Transverse colon (tissue), 4 donors: ENCODE data around the gene SEC62. TPM values are rescaled to one million over a fixed set of nuclear protein-coding genes. Genes with fewer than 3 reads are reported as not detected.

Source experiments
- DNase-seq: peaks from one replicate; pipeline ENCODE4 v3.0.0-alpha.2; 2019
- H3K27ac ChIP-seq, 4 donors: fragments of 200-600 bp; sonication (generic); 2 replicates each; pipeline ENCODE4 v1.5.1; 2016 to 2018; ENCODE audit warnings: inconsistent platforms in 4 of 4
- H3K27me3 ChIP-seq: fragments of 200-600 bp; sonication (generic); 2 replicates; pipeline ENCODE4 v1.5.1; 2017; ENCODE audit warnings: inconsistent platforms
- H3K36me3 ChIP-seq, 4 donors: fragments of 200-600 bp; sonication (generic); 2 replicates each; pipeline ENCODE4 v1.5.1; 2017 to 2019; ENCODE audit warnings: inconsistent platforms in 4 of 4
- H3K4me1 ChIP-seq, 4 donors: fragments of 200-600 bp; sonication (generic); 2 replicates each; pipeline ENCODE4 v1.5.1; 2017 to 2020; ENCODE audit warnings: inconsistent platforms in 4 of 4
- H3K4me3 ChIP-seq, 4 donors: fragments of 200-600 bp; sonication (generic); 1 replicate in 1 of 4; 2 replicates in 3 of 4; pipeline versions ENCODE4 v1.5.1 to v1.6.1; 2017 to 2019; ENCODE audit warnings: inconsistent platforms in 4 of 4
- H3K9me3 ChIP-seq, 2 donors: fragments of 200-600 bp; sonication (generic); 2 replicates each; pipeline ENCODE4 v1.5.1; 2017 to 2019; ENCODE audit warnings: inconsistent platforms in 2 of 2
- EP300 ChIP-seq: sonication (generic); formaldehyde crosslinking; IDR thresholded peaks from one replicate; pipeline ENCODE4 v1.6.1; 2017; ENCODE audit warnings: antibody characterized with exemption, low read depth
- POLR2A ChIP-seq: fragments of 450-650 bp; IDR thresholded peaks from one replicate; pipeline ENCODE4 v1.6.1; 2016; ENCODE audit warnings: antibody characterized with exemption, mild to moderate bottlenecking, moderate library complexity
- POLR2AphosphoS5 ChIP-seq, 3 donors: sonication (generic); formaldehyde crosslinking; IDR thresholded peaks; one replicate each; pipeline ENCODE4 v1.6.1; 2016; ENCODE audit warnings: antibody characterized with exemption in 3 of 3
- WGBS, 2 donors: methylation state at CpG; one replicate each; pipeline ENCODE4 v1.1.5; 2018; ENCODE audit warnings: low coverage in 1 of 2; 5-methylcytosine and 5-hydroxymethylcytosine counted together
- in situ Hi-C, 4 donors: fragments of 200-750 bp; cut with MboI; loops; one replicate each; pipeline versions ENCODE4 v1.15.0 to v1.15.1; 2017; ENCODE audit warnings: low sequenced_read_pairs in 3 of 4, low pct_ligation_motif_present in 1 of 4, low pct_unique_long_range_greater_than_20kb in 1 of 4
- intact Hi-C: fragments of 100-400 bp; cut with DNase I; formaldehyde crosslinking; loops from one replicate; pipeline ENCODE4 v1.15.1; 2023; ENCODE audit warnings: low total_unique reads
- total RNA-seq, 4 donors: library from RNA; depleted of rRNA; stranded (reverse); fragments of >200 nt; gene quantifications; one replicate each; pipeline ENCODE4 v1.1.0, GENCODE V29; 2016
- TF ChIP-seq, protein P1 (sequence below), 5 experiments: fragments of 200-600 bp in 3 of 5; fragments of 450-650 bp in 2 of 5; sonication (generic) in 3 of 5; IDR thresholded peaks; 1 replicate in 2 of 5; 2 replicates in 3 of 5; pipeline ENCODE4 v1.5.1; 2016 to 2017; ENCODE audit warnings: antibody characterized with exemption in 5 of 5, inconsistent platforms in 3 of 5, mild to moderate bottlenecking in 2 of 5, moderate library complexity in 1 of 5

Gene SEC62
- total RNA-seq, 4 donors from 2014 or later, result 18.7 to 48.7 (median 30.0) TPM

DNA sequence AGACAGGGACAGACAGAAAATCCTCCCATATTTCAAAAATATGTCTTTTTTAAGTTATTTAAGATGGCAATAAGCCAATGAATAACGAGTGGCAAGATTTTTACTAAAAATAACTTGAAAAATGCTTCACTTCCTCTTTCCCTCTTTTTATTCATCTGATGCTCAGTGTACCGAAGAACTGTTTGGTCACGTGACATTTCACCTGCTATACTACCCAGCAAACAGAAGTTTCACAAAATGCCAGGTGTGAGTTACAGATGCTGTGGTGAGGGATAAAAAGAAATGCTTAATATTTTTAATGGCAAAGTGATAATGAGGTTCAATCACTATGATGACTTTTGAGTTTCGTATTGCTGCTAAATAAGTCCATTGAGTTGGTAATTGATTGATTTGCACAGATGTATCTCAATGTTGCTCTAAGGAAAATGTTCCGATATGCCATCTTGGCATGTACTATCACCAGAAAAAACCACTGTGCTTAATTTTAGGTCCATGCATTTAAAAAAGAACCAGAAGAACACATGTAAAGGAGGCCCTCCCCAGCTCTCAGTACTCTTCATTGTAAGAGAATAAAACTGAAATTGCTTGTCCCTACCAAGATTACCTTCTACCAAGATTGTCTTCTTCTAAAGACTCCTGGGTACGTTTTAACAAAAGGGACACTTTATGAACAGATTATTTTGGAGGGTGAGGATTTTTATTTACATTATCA is 26.0 kb upstream of the SEC62 start:
- in situ Hi-C loops (no loop called here), intact Hi-C loops (no loop called here)
- Histone ChIP-seq H3K27ac (peak overlapping the region in 1 of 4 donors; percentile 32), H3K4me1 (no peaks in the 10 kb centered on the region), H3K27me3 (no peaks in the 10 kb centered on the region), H3K9me3 (no peaks in the 10 kb centered on the region), H3K4me3 (no peak overlapping the region), H3K36me3 (no peaks in the 10 kb centered on the region)
- no peak for DNase-seq
- WGBS, 2 donors, result 31 to 50% methylated on average over 4 to 6 of the region's 6 CpGs
- TF ChIP-seq, protein P1, sequence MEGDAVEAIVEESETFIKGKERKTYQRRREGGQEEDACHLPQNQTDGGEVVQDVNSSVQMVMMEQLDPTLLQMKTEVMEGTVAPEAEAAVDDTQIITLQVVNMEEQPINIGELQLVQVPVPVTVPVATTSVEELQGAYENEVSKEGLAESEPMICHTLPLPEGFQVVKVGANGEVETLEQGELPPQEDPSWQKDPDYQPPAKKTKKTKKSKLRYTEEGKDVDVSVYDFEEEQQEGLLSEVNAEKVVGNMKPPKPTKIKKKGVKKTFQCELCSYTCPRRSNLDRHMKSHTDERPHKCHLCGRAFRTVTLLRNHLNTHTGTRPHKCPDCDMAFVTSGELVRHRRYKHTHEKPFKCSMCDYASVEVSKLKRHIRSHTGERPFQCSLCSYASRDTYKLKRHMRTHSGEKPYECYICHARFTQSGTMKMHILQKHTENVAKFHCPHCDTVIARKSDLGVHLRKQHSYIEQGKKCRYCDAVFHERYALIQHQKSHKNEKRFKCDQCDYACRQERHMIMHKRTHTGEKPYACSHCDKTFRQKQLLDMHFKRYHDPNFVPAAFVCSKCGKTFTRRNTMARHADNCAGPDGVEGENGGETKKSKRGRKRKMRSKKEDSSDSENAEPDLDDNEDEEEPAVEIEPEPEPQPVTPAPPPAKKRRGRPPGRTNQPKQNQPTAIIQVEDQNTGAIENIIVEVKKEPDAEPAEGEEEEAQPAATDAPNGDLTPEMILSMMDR (IDR thresholded peaks at IDR 0.05), result no peak
- TF ChIP-seq EP300, result no peak
- TF ChIP-seq POLR2AphosphoS5 (IDR thresholded peaks at IDR 0.05), result no peak
- no peak for TF ChIP-seq POLR2A

- Histone ChIP-seq H3K27ac (peak overlapping the region in 2 of 4 donors; percentile 4 to 9), H3K27me3 (no peaks in the 10 kb centered on the region), H3K4me3 (no peak overlapping the region), H3K36me3 (no peaks in the 10 kb centered on the region), H3K9me3 (no peaks in the 10 kb centered on the region), H3K4me1 (peaks cover 0 to 11% (median 5%) of the 10 kb centered on the region in 4 donors)
- intact Hi-C loops, result no loop called here
- peak; percentile 44 for DNase-seq
- in situ Hi-C loops, result no loop called here
- 59 to 61% methylated on average over 6 to 7 of the region's 7 CpGs for WGBS, 2 donors
- no peak for TF ChIP-seq POLR2A
- TF ChIP-seq, protein P1 (IDR thresholded peaks at IDR 0.05), result no peak
- TF ChIP-seq EP300, result no peak
- TF ChIP-seq POLR2AphosphoS5 (IDR thresholded peaks at IDR 0.05), result no peak
These were observed 21.3 kb upstream of the SEC62 start for GRCh38 chr3:169945313-169945712.

DNA sequence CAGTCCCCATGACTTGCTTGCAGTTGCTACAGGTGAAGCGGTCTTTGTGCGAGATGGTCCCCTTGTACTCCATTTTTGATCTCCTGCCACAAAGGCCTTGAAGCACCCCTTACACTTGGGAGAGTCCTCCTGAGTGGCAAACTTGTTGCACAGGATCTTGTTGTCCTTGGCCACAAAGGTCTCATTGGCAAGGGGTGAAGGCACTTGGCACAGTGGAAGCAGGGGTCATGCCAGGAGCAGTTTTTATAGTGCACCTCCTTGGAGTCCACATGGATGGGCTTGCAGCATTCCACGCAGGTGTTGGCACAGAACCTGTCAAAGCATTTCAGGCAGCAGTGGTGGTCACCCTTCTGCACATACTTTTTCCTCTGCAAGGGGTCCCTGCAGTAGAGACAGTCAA is 20.3 kb upstream of the SEC62 start:
- TF ChIP-seq, protein P1 (IDR thresholded peaks at IDR 0.05), result no peak
- no peak for TF ChIP-seq POLR2A
- TF ChIP-seq POLR2AphosphoS5 (IDR thresholded peaks at IDR 0.05), result no peak
- TF ChIP-seq EP300, result no peak
- DNase-seq, result no peak
- Histone ChIP-seq H3K36me3 (no peaks in the 10 kb centered on the region), H3K9me3 (no peaks in the 10 kb centered on the region), H3K4me1 (peaks cover 0 to 11% (median 5%) of the 10 kb centered on the region in 4 donors), H3K27me3 (no peaks in the 10 kb centered on the region), H3K27ac (no peak overlapping the region), H3K4me3 (no peak overlapping the region)
- in situ Hi-C loops, result no loop called here
- intact Hi-C loops, result no loop called here
- WGBS, 2 donors, result 100% methylated on average over 3 of the region's 3 CpGs; no CpG with 5 or more reads in 1 of the 2 donors

DNA sequence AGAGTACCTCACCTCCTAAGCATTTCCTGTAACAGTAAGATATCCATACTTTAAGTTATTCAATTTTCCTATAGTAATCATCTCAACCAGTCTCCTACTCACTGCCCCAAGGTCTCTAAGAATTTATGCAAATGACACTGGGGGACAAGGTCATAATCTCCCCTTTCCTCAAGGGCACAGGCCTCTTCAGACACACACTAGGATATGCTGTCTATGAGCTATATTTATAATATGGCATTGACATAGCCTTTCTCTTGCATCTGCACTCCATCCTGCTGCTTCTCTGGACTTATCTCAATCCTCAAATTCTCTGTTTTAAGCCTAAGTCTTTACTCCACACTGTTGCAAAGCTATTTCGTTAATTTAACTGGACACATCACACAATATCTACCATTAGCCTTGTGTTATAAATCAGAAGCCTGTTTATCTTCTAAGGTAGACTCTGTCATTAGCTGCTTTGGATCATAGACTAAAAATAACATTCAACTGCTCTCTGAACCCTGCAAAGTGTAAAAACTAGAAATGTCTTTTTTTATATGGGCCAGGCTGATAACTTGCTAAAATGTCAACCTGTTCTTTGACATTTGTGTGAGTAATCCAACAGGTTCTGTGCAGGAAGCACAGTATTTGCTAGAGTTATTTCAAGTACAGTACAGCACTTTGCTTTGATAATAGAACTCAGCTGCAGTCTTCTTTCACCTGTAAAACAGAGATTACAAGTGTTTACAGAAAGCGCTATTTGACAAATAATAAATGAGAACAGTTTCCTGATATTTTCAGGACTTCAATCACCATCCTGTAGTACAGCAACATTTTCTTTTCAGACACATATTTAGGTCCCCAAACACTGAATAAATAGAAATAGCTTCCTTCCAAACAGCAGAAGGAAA is 17.8 kb upstream of the SEC62 start:
- WGBS, 2 donors, result 38 to 41% methylated on average over 2 of the region's 2 CpGs
- TF ChIP-seq POLR2A (no peak), POLR2AphosphoS5 (IDR thresholded peaks at IDR 0.05) (no peak)

More for the DNA sequence above, 17.8 kb upstream of the SEC62 start:
- Histone ChIP-seq H3K4me1 (peaks cover 0 to 11% (median 5%) of the 10 kb centered on the region in 4 donors), H3K4me3 (no peak overlapping the region), H3K36me3 (no peaks in the 10 kb centered on the region), H3K27ac (peak overlapping the region in 2 of 4 donors; percentile 2 to 13), H3K9me3 (no peaks in the 10 kb centered on the region), H3K27me3 (no peaks in the 10 kb centered on the region)
- DNase-seq, result no peak
- intact Hi-C loops, result no loop called here
- in situ Hi-C loops, result no loop called here
